GM19467 (cell line): ENCODE results near the gene PNPO.

Experiments used
- ATAC-seq: cut with Tn5 transposase; IDR thresholded peaks from one replicate; pipeline ENCODE4 v1.9.1; 2021; ENCODE audit warnings: mild to moderate bottlenecking, moderate library complexity; ENCODE audit not compliant: unreplicated experiment

PNPO gene

DNA sequence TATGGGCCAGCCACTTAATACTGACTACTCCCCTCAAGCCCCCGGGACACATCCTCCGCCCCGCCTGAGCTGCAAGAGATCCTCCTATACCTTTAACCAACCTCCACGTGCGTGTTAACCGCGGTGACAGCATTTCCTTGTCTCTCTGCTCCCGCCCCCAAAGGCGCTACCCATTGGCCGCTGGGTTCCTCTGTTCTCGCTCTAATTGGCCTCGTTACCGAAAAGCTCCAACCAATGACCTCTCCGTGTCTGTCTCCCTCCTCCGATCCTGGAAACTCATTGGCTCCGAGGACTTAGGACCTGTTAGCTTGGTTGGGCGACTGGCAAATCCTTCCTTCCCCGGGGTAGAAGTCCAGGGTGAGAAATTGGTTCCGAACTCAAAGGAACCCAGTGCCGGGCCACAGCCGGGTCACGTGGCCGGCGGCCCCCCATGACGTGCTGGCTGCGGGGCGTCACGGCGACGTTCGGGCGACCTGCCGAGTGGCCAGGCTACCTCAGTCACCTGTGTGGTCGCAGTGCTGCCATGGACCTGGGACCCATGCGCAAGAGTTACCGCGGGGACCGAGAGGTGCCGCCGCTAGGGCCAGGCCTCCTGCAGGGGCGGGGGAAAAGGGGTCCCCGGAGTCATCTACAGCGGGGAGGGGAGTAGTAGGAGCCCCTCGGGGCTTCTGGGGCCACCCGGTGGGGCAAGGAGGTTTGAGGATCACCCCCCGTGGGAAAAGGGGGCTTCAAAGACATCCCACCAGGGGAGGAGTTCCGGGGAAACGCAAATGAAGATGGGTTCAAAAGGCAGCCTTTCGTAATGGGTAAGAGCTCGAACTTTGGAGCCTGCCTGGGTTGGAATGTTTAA is at the start of gene PNPO:
Gene PNPO (plus strand): TSS at position 326 of the 850 bp plus-strand sequence. CDS start 105 bp downstream, at position 431.
- ATAC-seq, result peak; percentile 86

DNA sequence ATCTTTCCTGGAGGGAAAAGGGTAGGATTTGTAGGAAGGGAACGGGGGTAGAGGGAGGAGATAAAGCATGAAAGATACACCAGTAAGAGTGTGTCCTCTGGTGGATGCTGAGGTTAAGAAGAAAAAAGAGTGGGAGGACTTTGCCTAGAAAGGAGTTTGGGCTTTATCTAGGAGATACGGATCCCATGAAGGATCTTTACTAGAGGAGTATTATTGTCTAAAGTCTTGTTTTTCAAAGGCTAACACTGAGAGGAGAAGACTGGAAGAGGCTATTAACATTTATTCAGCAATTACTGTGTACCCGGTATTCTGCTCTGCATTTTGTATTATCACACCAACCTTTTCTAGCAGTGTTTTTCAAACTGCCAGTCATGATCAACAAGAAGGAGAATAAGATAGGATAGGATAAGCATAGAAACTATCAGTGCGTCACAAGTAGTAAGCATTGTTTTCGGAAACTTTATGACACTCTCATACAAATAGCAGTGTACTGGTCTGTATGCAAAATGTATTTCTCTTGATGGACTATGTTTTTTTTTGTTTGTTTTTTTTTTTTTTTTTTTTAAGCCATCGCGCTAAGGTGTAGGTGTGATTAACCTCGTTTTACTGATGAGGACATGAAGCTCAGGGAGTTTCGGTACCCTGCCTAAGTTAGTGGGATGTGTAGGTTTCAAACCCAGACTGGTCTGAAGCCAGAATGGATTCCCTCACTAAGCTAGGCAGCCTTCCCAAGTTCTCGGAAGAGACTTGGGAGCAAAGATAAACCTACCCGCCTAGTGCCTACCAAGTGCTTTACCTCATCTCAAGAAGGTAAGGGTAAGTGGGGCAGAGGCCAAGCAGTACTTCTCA is 46.6 kb upstream of the PNPO start:
- no peak for ATAC-seq

DNA sequence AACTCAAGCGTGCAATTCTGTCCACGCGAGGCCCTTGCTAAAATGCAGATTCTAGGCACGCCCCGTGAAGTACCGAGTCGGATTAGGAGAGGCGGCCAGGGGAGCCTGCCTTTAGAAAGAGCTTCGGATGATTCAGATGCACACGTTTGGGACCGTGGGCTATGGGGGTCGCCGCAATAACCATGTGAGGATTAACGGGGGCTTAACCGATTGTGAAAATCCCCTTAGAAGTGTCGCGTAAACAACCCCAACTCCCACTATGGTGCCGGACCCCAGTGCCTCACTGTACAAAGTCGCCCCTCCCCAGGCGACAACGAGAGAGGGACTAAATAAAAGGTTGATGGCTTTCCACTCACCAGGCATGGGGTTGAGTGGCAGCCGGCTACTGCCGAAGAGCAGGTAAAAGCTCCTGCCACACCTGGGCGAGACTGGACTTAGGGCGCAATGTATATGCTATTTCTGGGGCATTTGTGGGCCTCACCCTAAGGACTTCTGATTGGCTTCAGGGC is 46.0 kb upstream of the PNPO start:
- no peak for ATAC-seq

DNA sequence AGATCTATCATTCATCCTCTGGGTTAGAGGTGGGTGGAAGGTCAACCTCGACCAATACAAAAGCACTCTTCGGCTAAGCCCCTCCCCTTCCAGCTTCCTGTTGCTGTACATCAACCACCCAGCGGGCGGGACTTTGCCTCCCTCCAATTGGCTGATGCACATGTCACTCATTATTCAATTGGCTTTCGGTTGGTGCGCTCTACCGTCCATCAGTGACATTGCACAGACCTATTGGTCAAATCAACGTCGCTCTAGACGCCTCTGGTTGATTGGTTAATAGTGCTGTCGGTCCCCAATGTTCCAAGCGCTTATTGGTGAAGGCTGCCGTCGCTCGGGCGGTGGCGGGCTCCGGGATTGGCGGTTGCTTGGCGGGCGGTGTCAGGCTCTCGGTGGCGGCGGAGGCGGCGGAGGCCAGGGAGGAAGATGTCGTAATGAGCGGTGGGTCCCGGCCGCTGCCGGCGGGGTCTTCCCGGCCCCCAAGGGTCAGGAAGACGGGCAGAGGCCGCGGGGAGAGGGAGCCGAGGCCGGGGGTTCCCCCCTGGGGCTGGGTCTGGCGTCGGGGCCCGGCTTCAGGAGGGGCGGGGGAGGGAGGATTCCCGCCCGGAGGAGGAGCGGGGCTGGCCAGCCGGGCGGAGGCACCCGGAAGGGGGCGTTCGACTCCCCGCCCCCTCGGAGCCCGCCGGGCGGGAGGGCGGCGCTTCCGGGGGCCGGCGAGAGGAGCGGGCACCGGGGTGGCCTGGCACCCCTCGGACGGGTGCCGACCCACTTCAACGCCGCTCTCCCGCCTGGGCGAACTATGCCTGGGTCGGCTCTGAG is 45.3 kb upstream of the PNPO start, which contains the start of gene SP2:
Gene SP2 (plus strand): TSS at position 381 of the 816 bp plus-strand sequence. CDS start 51 bp downstream, at position 432.
- peak; percentile 91 for ATAC-seq

DNA sequence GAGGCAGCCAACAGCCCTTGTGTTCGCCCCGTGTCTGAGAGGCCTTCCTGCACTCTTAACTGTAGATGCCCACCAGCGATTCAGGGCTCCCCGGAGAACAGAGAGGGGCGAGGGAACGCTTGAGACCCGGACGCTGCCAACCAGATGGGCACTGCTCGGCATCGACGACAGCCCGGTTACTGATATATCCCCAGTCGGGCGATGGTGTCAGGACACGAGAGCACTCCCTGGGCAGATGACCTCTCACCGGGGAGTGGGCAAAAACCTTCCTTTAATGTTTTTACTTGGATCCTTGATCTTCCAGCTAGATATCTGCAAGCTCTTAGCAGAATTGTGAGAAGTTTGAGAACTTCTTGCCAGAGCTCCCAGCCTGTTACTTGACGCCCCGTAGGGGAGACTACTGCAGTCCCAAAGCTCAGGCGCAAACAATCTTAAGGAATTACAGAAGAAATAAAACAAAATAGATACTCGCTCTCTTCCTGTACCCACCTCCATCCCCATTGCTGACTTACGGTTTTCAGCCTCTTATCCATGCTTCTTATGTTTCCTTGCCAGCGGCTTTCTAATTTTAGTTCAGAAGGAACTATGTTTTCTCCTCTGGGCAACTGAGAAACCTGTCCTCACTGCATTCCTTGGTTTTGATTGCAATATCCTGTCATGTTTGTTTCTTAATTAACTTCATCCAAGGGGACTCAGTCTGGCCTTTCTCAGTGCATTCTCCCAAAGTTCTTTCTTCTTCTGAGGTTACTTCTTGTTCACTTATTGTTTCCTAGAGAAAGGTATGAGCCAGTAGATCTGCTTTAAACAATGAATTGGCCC is 44.5 kb upstream of the PNPO start:
- no peak for ATAC-seq

DNA sequence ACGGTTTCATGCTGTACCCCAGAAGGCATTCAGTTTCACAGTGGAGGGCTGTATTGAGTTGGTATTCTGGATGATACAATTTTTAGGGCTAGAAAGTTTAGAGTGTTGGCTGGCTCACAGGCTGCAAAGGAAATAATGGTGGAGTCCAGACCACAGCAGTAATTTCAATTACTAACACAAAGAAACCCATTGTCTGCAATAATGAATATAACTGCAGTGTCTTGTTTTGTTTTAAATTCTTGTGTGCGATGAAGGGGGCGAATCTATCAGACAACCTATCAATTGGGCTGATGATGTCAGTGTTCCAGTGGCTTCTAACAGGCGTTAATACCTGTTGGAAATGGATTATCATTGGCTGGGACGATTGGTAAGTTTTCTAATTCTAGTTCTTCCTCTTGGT is 43.8 kb upstream of the PNPO start:
- ATAC-seq, result no peak

DNA sequence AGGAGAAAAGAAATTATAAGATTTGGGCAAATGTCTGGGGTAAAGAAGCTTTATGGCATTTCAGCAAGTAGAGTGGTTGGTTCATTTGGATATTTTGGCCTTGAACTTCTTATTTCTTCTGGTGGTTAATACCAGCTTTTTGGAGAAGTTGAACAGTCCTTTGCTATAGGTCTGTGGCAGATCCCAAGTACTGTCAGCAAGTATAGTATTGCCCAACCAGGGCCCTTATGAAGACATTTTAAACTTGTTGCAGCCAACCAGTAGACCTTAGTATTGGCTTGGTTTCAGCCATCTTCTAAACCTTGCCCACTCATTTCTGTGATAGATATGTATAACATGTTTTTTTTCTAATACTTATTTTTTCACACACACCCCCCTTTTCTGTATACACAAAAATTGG is 43.1 kb upstream of the PNPO start:
- no peak for ATAC-seq

DNA sequence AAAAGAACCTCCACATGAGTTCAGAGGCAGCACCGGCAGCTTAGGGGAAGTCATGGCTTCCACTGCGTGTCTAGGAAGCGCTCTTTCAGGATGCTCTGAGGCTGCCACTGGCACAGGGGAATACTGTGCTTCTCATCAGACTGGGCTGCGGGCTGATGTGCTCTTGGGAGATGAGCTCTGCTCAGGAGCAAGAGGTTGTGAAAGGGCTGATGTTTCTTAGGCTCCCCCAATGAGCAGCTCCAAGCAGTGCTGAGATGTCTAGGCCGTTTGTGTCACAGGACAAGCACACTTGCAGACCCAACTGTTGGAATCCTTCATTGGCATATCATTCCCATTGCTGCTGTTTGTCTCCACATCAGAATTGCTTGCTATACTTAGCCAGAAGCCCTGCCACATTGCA is 41.7 kb upstream of the PNPO start:
- no peak for ATAC-seq

DNA sequence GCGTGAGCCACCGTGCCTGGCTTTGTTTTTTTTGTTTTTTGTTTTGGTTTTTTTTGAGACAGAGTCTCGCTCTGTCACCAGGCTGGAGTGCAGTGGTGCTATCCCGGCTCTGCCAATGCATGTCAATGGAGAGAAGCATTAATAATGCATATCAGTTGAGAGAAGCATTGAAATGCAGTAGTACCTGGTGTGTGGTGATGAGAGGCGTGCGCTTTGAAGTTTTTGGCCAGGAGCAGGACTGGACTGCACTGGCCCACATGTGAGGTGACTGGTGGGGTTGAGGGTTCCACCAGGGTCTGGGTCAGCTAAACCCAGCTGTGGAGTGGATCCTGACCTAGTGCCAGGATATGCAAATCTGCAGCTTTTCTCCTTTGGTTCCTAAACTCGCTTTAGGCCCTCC is 39.9 kb upstream of the PNPO start:
- ATAC-seq, result no peak

DNA sequence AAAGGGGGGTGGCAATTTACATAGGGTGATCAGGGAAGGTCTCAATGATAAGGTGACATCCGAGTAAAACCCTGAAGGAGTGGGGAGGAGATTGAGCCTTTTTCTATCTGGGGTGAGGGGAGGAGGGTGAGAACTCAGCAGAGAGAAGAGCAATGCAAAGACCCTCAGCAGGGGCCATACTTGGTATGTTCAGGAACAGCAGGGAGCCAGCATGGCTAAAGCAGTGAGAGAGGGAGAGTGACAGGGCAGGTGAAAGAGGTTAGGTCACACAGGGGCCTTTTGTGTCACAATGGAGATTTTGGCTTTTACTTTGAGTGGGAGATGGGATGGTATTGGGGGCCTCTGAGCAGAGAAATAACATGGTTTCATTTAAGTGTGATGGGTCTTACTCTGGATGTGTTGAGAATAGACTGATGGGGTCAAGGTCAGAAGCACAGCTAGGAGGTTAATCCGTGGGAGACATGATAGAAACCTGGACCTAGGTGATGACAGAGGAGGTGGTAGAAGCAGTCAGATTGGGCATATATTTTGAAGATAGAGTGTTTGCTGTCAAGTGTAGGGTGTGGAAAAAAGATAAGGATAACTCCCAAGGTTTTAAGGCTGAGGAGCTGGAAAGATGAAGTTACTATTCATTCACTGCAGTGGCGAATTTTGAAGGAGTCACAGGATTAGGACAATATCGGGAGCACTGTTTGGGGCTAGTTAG is 39.2 kb upstream of the PNPO start:
- ATAC-seq, result no peak

DNA sequence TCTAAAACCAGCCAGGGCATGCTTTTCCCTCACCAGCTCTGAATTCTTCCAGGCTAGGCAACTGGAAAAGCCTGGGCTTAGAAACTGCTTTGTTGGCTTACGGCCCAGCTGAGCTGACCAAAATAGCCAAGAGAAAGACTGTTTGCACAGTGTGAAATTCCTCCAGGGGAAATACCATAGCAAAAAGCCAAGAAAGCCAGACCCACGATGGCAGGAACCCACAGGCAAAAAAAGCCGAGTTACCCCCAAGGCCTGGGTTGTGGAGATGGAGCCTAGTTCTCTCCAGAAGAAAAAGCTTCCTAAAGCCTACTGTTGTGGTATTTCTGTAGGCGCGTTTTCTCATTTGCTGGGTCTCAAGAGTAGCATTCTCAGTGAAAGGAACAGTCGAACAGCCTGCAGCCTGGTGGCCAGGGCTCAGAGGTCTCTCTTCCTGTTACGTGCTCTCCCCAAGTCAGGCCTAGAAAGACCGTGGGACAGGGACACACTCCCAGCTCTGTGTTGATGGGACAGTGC is 36.1 kb upstream of the PNPO start:
- ATAC-seq, result no peak

DNA sequence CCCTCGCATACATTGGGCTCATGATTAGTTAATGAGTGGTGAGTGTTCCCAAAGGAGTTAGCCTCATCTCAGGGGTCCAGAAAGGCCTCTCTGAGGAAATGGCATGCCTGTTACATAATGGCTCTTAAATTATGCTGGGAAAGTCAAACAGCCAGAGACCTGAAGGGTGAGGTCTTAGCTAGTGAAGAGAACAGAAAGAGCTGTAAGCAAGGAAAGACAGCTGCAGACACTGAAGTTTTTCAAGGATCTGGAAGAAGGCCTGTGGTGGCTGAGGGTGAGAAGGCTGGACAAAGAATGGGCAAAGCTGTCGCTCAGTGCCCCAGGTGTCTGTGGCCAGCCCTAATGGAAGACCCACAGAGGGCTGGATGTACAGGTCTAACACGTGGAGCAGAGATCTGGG is 34.9 kb upstream of the PNPO start:
- no peak for ATAC-seq

DNA sequence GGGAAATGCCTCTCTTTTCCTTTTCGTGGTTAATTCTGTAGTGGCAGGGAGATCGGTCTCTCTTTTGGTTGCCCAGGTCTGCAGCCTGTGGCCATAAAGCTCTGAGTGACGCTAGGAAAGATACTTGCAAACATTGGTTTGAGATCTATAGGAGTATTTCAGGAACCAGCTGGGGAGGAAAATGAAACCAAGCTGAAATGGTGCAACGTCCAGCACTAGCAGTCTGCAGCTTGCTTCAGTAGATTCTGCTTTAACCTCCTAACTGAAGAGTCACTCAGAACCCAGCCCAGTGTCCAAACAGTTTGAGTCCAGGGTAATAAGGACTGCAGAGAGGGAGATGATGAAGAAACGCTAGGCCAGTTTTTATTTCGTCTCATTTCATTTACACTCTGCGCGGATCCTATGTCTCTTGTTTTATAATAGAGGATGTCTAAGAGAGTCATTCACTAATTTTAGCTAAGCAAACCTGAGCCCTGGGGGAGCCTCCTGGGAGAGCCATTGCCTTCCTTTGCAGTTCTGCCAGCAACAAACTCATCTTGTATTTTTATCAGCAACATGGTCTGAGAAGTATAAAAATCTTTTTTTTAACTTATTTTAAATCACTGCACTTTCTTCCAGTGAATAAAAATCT is 33.3 kb upstream of the PNPO start:
- no peak for ATAC-seq

DNA sequence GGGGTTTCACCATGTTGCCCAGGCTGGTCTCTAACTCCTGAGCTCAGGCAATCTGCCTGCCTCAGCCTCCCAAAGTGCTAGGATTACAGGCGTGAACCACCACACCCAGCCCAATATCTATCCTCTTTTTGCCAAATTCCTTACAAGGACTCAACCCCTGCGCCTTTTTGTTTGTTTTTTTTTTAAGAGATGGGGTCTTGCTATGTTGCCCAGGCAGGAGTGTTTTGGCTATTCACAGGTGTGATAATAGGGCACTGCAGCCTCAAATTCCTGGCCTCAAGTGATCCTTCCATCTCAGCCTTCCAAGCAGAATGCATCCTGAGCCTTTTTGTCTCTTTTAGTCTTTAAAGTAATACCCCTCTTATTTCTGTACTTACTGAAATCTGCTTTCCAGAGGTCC is 28.3 kb upstream of the PNPO start:
- ATAC-seq, result no peak

DNA sequence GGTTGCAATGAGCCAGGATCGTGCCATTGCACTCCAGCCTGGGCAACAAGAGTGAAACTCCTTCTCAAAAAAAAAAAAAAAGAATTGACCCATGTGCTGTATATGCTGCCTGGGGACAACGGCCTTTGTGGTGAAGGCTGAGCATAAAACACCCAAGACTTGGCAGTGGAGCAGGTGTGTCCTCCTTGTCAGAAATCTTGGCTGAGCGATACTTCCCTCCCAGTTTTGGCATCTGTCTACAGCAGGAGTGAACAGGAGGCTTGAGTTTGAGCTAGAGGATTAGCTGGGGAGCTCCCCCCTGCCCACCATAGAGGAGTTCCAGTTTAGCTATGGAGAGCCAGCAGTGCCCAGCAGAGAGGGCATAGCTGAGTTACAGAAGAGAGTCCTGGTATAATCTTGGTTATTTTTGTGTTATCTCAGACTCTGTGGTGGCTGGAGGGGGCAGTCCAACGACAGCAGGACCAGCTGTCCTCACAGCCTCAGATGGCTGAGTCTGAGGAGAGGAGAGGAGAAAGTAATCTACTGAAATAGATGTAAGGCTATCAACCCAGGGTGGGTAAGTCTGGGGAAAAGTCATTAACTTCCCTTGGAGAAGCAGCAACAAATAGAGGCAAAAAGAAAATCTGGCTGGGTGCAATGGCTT is 26.9 kb upstream of the PNPO start:
- no peak for ATAC-seq

DNA sequence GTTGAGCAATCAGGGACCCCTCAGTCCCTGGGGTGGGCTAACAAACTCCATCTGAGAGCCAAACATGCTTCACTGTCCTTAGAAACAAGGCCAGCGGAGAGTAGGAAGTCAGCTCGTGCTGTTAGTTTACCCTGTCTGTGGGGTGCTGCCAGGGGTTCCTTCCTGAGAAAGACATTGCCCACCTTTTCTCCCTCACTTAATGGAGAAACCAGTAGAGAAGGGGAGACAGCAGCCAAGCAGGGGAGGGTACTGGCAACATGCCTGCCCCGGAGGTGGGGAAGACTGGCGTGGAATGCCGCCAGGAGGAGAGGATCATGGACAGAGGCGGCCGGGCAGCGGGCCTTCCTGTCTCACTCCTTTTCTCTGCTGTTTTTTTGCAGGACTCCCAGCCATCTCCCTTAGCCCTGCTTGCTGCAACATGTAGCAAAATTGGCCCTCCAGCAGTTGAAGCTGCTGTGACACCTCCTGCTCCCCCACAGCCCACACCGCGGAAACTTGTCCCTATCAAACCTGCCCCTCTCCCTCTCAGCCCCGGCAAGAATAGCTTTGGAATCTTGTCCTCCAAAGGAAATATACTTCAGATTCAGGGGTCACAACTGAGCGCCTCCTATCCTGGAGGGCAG is 25.5 kb upstream of the PNPO start:
- no peak for ATAC-seq

DNA sequence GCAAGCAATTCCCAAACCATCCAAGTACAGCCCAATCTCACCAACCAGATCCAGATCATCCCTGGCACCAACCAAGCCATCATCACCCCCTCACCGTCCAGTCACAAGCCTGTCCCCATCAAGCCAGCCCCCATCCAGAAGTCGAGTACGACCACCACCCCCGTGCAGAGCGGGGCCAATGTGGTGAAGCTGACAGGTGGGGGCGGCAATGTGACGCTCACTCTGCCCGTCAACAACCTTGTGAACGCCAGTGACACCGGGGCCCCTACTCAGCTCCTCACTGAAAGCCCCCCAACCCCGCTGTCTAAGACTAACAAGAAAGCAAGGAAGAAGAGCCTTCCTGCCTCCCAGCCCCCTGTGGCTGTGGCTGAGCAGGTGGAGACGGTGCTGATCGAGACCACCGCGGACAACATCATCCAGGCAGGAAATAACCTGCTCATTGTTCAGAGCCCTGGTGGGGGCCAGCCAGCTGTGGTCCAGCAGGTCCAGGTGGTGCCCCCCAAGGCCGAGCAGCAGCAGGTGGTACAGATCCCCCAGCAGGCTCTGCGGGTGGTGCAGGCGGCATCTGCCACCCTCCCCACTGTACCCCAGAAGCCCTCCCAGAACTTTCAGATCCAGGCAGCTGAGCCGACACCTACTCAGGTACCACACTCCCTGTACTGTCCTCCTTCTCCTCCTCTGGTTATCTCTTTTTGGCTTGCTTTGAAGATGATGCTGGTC is 24.7 kb upstream of the PNPO start:
- no peak for ATAC-seq
